Left cardiac atrium (tissue), 4 donors: ENCODE data around the gene SMAD4. TPM values are rescaled to one million over a fixed set of nuclear protein-coding genes. Genes with fewer than 3 reads are reported as not detected.
"Not testable (repeated sequence)": the region's sequence is repeated elsewhere in the genome, so short reads cannot be mapped to it uniquely, and the experiment has no call there.

Experiments
- ATAC-seq, 2 donors: fragments of 200-7000 bp; cut with Tn5 transposase; one replicate each; pipeline ENCODE4 v1.9.1; 2020; ENCODE audit warnings: mild to moderate bottlenecking in 2 of 2, moderate library complexity in 2 of 2
- DNase-seq: peaks from one replicate; pipeline ENCODE4 v3.0.0-alpha.2; 2020
- intact Hi-C, 2 donors: fragments of 100-400 bp; cut with DNase I; formaldehyde crosslinking; loops; one replicate each; pipeline versions ENCODE4 v1.14.1 to v1.15.1; 2022 to 2023
- total RNA-seq, 2 donors: library from RNA; stranded (reverse); fragmentation: NEBNext Ultra II Directional; extraction: Animal tissue kit (Norgen Biotek cat#: 25700); gene quantifications; one replicate each; pipeline ENCODE4 v1.2.1, GENCODE V29; 2021
- donor health status: DM: no; HTN: yes; CAD: no.
- donor health status: DM: no; HTN: yes; CAD: no; lungs with severe emphysema.
- donor health status: DM: yes; HTN: yes; CAD: no.
- donor health status: Dilated cardiomyopathy.

Gene SMAD4
- total RNA-seq, 2 donors from 2014 or later = 77.1 to 87.9 TPM

DNA sequence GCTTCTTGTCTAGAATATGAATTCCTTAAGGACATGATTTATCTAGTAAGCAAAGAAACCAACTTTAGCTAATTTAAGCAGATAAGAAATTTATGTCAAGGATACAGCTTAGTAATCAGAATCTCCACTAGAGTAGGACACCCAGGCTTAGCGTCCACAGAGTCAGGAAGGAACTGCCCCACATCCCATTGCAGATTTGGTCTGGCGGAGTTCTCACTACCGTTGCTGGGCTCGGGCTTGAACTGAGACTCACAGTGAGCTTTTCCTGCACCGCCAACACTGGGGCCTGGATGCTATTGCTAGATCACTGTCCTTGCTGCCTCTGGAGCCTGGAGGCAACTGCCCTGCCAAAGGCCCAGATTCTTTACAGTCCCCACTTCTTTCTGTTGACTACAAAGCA lies 68.1 kb downstream of the SMAD4 start:
- intact Hi-C loops = no loop called here
- DNase-seq = no peak
- ATAC-seq = no peak

DNA sequence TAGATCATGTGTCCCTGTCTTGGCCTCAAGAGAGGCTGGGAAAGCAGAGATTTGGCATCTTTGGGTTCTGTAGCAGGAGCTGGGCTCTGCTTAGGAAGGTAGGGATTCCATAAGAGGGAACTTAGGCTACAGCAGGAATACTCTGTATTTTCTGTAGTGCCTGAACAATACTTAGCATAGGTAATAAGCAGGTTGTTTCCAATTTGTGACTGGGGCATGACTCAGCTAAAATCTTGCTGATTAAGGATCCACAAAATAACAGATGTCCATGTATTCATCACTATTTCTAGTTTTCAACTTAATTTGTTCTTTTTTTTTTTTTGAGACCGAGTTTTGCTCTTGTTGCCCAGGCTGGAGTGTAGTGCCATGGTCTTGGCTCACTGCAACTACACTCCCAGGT lies 68.5 kb downstream of the SMAD4 start:
- no peak for ATAC-seq
- intact Hi-C loops = no loop called here
- DNase-seq = no peak

DNA sequence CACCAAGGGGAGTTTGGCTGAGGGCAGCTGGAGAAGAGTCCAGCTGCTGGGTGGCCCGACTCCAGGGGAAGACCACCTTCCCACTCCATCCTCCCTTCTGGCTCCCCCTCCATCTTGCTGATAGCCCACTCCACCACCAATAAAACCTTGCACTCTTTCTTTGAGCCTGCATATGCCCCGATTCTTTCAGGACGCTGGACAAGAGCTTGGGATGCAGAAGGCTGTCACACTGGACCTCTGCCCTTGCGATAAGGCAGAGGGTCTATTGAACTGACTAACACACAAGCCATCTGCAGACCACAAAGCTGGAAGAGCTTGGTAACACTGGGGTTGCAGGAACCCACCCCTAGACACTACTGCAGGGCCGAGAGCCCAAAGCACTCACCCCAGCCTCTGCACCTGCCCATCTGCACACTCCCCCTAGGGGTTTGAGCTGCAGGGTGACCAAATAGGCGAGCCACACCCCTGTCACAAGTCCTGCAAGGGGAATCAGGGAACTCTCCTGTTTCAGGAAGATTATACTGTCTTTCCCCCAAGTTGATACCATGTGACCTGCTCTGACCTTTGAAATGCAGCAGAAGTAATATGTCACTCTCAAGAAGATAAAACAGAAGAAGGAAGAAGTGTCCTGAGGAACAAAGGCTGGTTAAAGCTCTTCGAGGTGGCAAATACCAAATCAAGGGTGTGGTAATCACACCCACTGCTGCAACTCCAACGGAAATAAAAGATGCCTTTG lies 70.5 kb downstream of the SMAD4 start:
- intact Hi-C loops = loop anchor here in 1 of 2 donors (10.0 kb wide), 2 partner anchors 284 to 504 kb away; no protein-coding TSS in a partner anchor
- ATAC-seq = no peak

DNA sequence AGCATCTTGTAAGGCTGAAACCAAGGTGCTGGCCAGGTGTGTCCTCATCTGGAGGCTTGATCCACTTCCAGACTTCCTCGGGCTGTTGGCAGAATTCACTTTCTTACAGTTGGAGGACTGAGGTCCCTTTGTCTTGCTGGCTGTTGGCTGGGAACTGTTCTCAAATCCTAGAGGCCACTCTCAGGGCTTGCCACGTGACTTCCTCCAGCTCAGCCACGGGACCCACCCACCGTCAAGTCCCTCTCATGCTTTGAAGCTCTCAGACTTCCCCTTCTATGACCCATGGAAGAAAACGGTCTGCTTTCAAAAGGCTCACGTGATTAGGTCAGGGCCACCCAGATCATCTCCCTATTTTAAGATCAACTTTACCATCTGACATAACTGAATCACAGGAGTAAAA lies 77.1 kb downstream of the SMAD4 start:
- DNase-seq (no peak), ATAC-seq (no peak)
- intact Hi-C loops = loop anchor here in 1 of 2 donors (10.0 kb wide), 2 partner anchors 278 to 498 kb away; no protein-coding TSS in a partner anchor

More for the DNA sequence above, 70.5 kb downstream of the SMAD4 start:
- DNase-seq = no peak

DNA sequence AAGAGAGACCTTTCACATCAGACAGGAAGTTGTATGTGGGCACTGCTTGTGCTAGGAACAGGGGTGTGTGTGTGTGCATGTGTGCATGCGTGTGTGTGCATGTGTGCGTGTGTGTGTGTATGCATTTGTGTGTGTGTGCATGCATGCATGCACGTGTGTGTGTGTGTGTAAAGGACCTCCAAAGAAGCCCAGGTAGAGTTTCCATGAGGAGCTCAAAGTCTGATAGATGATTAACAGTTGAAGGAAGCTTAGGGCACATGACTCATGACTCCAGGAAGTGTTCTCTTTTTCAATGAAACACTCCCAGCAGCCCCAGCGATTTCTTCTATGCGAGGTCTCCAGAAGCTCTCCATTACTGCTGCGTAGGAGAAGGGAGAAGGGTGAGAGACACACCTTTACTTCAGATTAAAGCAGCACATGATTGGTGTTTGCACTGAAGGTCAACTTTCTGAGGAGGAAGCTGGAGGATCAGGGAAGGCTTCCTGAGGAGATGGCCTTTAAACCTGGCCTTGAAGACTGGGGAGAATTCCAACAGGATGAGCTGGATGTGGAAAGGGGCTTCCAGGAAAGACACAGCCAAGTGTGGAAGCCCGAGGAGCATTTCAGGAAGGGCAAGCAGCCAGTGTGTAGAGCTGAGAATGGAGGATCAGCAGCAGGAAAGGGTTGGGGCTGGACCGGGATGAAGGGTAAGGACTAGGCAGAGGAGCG lies 77.7 kb downstream of the SMAD4 start:
- no peak for DNase-seq
- intact Hi-C loops = loop anchor here in 1 of 2 donors (10.0 kb wide), 2 partner anchors 277 to 497 kb away; no protein-coding TSS in a partner anchor

DNA sequence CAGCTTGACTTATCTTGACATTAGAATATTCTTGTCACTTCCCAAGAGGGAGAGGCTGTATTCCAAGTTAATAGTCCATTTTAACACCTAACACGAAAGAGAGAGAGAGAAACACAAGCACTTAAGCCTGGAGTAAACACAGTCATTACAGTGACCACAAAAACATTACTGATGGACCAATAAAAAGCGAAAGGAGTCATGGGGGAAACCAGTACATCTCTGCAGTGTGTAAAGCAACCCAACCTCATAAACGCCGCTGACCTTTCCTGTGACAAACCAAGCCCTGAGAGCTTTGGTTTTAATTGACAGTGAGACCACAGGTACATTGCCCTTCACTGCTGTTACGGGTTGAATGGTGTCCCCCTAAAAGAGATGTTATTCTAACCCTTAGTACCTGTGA lies 78.3 kb downstream of the SMAD4 start:
- DNase-seq = no peak
- intact Hi-C loops = loop anchor here in 1 of 2 donors (10.0 kb wide), 2 partner anchors 276 to 496 kb away; no protein-coding TSS in a partner anchor
- no peak for ATAC-seq

More for the DNA sequence above, 77.7 kb downstream of the SMAD4 start:
- ATAC-seq = no peak

DNA sequence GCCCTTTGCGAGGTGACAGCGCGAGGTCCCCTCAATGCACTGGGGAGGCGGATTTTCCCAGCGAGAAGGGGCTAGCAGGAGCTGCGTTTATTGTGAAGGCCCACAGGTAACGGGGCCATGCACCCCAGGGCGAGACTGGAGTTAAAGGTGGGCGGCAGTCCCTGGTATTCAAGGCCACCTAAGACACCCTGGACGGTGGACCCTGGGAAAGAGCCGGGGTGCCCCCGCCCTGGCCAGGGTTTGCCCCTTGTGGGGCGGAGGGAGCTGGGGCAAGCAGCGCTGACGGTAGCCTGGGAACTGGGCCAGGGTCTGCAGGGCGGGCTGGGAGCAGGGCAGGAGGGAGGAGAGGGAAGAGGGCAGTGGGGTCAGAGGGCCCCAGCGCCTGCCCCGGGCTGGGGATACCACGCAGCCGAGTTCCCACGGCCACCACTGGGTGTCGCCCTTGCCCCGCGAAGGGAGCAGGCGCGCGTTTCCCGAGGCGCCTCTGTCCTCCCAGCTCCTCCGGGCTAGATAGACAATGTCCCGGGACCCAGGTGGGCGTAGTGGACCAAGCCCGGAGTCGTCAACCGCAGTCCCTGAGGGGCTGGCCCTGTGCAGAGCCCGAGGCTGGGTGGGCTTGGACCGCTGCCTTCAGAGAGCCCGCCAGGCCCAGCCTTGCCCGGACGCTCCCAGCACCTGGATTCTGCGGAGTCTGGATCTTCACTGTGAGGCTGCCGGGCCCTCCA lies 80.2 kb downstream of the SMAD4 start:
- peak; percentile 92 to 95 for ATAC-seq

DNA sequence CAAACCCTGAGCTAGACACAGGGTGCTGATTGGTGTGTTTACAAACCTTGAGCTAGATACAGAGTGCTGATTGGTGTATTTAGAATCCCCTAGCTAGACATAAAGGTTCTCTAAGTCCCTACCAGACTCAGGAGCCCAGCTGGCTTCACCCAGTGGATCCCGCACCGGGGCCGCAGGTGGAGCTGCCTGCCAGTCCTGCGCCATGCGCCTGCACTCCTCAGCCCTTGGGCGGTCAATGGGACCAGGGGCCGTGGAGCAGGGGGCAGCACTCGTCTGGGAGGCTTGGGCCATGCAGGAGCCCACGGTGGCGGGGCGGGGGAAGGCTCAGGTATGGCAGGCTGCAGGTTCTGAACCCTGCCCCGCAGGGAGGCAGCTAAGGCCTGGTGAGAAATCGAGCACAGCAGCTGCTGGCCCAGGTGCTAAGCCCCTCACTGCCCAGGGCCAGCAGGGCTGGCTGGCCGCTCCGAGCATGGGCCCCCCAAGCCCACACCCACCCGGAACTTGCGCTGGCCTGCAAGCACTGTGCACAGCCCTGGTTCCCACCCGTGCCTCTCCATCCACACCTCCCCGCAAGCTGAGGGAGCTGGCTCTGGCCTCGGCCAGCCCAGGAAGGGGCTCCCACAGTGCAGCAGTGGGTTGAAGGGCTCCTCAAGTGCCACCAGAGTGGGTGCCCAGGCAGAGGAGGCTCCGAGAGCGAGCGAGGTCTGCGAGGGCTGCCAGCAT lies 81.8 kb downstream of the SMAD4 start:
- intact Hi-C loops = loop anchor here in 1 of 2 donors (5.0 kb wide), 1 partner anchor 426 kb away; no protein-coding TSS in a partner anchor
- not testable (repeated sequence) for ATAC-seq, DNase-seq

More for the DNA sequence above, 80.2 kb downstream of the SMAD4 start:
- peak; percentile 61 for DNase-seq
- intact Hi-C loops = loop anchor here in 1 of 2 donors (5.0 kb wide), 1 partner anchor 427 kb away; no protein-coding TSS in a partner anchor

DNA sequence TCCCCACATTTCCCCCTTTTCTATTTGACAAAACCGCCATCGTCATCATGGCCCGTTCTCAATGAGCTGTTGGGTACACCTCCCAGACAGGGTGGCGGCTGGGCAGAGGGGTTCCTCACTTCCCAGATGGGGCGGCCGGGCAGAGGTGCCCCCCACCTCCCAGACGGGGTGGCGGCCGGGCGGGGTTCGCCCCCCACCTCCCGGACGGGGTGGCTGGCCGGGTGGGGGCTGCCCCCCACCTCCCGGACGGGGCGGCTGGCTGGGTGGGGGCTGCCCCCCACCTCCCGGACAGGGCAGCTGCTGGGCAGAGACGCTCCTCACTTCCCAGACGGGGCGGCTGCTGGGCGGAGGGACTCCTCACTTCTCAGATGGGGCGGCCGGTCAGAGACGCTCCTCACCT lies 87.0 kb downstream of the SMAD4 start:
- ATAC-seq, DNase-seq, intact Hi-C loops: not testable (repeated sequence)

DNA sequence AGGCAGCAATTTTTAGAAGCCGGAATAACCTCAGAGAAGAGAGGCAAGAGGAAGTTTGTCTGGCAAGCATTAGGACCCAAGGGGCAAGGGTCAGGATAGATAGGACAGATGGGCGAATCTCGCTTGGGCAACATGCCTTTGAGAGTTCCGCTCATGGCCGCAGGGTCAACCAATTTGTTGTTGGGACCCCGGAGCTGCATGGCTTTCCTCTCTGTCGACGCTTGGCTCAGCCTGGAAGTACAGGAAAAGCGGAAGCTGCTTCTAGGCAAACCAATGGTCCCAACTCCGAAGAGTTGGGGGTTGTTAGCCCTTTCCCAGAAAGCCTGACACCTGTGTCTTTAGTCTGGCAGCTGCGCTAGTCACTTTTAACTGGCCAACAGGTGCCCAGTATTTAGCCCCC lies 89.5 kb downstream of the SMAD4 start:
- intact Hi-C loops, DNase-seq, ATAC-seq: not testable (repeated sequence)

DNA sequence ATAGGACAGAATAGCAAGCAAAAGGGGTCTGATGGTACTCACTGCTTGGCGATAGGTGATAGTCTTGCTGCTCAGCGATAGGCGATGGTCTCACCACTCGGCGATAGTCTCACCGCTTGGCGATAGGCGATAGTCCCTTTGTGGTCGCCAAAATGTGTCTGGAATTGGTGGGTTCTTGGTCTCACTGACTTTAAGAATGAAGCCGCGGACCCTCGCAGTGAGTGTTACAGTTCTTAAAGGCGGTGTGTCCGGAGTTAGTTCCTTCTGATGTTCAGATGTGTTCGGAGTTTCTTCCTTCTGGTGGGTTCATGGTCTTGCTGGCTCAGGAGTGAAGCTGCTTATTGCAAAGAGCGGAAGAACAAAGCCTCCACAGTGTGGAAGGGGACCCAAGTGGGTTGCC lies 90.0 kb downstream of the SMAD4 start:
- ATAC-seq, intact Hi-C loops, DNase-seq: not testable (repeated sequence)

DNA sequence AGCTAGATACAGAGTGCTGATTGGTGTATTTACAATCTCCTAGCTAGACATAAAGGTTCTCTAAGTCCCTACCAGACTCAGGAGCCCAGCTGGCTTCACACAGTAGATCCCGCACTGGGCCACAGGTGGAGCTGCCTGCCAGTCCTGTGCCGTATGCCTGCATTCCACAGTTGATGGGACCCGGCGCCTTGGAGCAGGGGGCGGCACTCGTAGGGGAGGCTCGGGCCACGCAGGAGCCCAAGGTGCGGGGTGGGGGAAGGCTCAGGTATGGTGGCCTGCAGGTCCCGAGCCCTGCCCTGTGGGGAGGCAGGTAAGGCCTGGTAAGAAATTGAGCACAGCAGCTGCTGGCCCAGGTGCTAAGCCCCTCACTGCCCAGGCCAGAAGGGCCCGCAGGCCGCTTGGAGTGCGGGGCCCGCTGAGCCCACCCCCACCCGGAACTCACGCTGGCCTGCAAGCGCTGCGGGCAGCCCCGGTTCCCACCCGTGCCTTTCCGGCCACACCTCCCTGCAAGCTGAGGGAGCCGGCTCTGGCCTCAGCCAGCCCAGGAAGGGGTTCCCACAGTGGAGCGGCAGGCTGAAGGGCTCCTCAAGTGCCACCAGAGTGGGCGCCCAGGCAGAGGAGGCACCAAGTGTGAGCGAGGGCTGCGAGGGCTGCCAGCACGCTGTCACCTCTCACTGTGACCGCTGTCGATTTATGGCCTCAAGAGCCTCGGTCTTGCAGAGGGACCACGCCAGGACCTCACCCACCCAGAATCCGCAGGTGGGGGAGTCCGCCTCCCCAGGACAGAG lies 91.0 kb downstream of the SMAD4 start:
- DNase-seq (no peak), ATAC-seq (no peak)
- intact Hi-C loops = no loop called here

DNA sequence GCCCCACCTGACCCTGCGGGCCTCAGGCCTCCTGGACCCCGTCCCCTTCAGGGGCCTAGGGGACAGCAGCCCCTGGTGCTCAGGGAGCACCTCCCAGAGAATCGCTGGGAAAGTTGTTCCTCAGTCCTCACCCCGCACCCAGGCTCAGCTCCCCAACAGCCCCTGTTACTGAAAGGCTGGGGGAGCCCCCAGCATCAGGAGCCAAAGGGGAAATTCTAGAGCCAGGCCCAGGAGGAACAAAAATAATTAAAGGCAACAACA lies 91.5 kb downstream of the SMAD4 start:
- DNase-seq (no peak), ATAC-seq (no peak)
- intact Hi-C loops = no loop called here

DNA sequence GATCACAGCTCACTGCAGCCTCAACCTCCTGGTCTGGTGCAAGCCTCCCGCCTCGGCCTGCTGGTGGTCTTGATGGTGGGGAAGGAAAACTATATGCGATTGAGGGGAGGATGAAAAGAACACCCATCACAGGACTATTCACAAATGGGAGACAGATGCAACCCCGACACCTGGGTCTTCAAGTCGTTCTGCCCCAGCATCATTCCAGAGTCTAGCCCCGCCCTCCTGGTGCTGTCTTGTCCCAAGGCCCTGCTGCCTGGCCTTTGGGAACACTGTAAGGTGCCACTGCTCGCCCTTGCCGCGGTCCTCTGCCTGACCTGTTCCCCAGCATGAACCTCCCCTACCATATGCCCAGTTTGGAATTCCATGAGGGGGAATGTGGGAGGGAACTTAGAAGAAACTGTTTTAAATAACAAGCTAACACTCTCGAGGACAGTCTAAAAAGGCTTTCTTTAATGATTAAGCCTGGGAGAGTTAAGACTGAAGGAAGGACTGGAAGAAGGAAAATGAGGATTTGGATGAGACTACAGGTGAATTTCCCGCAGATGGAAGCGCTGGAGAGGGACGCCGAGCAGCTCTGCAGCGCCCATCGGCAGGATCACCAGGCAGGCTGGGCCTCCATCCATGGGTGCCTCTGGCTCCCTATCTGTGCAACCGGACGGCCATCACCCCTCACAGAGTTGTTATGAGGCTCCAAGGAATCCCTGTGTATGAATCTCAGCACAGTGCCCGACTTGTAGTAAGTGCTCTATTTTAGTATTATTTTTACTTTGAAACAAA lies 92.4 kb downstream of the SMAD4 start:
- intact Hi-C loops = no loop called here
- no peak for ATAC-seq
- no peak for DNase-seq

DNA sequence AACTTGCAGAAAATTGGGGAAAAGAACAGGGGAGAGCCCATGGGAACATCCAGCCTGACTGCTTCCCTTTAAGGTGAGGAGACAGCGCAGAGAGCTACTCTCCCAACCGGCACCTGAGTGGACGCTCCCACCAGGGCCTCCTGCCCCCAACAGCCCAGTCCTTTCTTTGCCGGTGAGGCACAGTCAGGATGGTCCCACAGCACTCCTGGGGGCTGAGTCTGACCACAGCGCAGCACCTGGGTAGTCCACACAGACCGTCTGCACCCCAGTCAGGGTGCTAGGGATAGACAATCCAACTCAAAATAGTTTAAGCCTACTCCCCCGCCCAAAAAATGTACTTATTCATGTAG lies 93.0 kb downstream of the SMAD4 start:
- ATAC-seq (no peak), DNase-seq (no peak)
- intact Hi-C loops = no loop called here

DNA sequence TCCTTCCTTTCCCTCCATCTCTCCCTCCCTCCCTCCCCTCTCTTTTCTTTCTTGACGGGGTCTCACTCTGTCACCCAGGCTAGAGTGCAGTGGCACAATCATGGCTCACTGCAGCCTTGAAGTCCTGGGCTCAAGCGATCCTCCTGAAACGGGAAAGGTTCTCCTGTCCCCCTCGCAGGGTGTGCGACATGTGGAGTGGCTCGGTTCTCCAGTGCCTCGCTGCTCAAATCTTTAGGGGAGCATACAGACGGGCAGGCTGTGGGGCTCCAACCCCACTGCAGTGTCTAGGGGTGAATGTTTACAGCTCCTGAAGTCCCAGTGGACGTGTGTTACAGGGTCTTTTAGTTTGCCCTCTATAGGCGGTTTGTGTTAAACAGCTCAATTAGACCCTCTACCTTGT lies 93.5 kb downstream of the SMAD4 start:
- intact Hi-C loops = no loop called here
- DNase-seq (no peak), ATAC-seq (no peak)

DNA sequence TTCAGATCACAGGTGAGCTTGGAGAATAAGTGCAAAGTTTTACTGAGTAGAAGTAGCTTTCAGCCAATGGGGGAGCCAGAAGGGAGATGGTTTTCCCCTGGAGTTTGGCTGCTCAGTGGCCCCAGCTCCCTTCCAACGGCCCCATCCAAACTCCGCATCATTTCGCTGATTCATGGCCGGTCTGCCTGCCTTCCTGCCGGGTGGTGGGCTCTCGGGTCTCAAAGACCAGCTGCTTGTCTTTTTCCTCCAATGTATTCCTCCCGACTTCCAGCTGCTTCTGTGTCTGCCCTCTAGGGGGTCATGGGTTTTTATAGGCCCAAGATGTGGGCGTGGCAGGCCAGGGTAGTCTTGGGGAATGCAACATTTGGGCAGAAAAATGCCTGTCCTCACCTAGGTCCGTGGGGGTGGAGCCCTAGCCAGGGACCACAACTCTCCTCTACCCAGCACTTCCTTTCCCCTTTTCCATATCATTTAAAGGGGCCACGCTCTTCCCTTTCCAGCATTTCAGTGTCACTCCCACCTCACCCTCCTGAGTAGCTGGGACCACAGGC lies 94.0 kb downstream of the SMAD4 start:
- DNase-seq (no peak), ATAC-seq (no peak)
- intact Hi-C loops = no loop called here
